ENCODE measurements around the gene PTPRQ.

DNA sequence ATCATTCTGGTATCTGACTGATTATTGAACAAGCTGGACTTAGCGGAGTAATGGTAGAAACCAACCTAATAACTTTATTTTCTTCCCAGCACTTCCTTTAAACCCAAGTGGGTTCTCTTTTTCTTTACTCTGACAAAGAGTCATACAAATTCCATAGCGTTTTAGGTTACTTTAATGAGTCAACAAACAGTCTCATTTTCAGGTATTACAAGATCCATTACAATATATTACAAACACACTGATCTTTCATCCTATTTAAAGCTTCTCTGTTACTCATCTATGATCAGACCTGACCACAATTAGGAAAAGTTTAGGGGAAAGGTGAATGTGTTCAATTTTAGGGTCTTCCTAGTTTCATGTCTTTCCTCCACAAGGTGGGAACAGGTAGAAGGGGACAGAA lies 39.4 kb upstream of the PTPRQ start:
- TF ChIP-seq, protein P1, sequence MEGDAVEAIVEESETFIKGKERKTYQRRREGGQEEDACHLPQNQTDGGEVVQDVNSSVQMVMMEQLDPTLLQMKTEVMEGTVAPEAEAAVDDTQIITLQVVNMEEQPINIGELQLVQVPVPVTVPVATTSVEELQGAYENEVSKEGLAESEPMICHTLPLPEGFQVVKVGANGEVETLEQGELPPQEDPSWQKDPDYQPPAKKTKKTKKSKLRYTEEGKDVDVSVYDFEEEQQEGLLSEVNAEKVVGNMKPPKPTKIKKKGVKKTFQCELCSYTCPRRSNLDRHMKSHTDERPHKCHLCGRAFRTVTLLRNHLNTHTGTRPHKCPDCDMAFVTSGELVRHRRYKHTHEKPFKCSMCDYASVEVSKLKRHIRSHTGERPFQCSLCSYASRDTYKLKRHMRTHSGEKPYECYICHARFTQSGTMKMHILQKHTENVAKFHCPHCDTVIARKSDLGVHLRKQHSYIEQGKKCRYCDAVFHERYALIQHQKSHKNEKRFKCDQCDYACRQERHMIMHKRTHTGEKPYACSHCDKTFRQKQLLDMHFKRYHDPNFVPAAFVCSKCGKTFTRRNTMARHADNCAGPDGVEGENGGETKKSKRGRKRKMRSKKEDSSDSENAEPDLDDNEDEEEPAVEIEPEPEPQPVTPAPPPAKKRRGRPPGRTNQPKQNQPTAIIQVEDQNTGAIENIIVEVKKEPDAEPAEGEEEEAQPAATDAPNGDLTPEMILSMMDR (IDR thresholded peaks at IDR 0.05; ENCODE audit: low read length) = no peak
- TF ChIP-seq EZH2phosphoT487 (IDR thresholded peaks at IDR 0.05; ENCODE audit: low read length) = no peak
- no peak for TF ChIP-seq EZH2 (optimal IDR thresholded peaks at IDR 0.05; ENCODE audit: low read depth, low read length)

All from MM.1S (cell line).